K562 (cell line): ENCODE results near the gene WLS. TPM values are rescaled to one million over a fixed set of nuclear protein-coding genes. Genes with fewer than 3 reads are reported as not detected.

Source experiments
- KDM2B ChIP-seq: fragments of 250-450 bp; sonication (Bioruptor Pico); IDR thresholded peaks from 2 replicates; pipeline ENCODE4 v1.8.0; 2021; ENCODE audit warnings: mild to moderate bottlenecking, moderate library complexity
- NFATC3 ChIP-seq: fragments of 450-650 bp; IDR thresholded peaks from 2 replicates; pipeline ENCODE4 v1.6.1; 2017; ENCODE audit warnings: mild to moderate bottlenecking
- SMAD2 ChIP-seq: fragments of 150-350 bp; IDR thresholded peaks from 2 replicates; pipeline ENCODE4 v1.6.1; 2014; ENCODE audit warnings: low read depth, mild to moderate bottlenecking, low read length
- ZNF23 ChIP-seq: fragments of 250-450 bp; sonication (Bioruptor Pico); IDR thresholded peaks from 2 replicates; pipeline ENCODE4 v1.4.0; 2020; ENCODE audit warnings: mild to moderate bottlenecking
- ZNF324 ChIP-seq: fragments of 250-450 bp; sonication (Bioruptor Pico); IDR thresholded peaks from 2 replicates; pipeline ENCODE4 v1.4.0; 2020; ENCODE audit warnings: mild to moderate bottlenecking
- ZNF395 ChIP-seq: fragments of 200-800 bp; sonication (Bioruptor generic); IDR thresholded peaks from 2 replicates; pipeline ENCODE4 v1.6.1; 2017; ENCODE audit warnings: missing genetic modification characterization, missing compliant biosample characterization
- ZNF655 ChIP-seq: fragments of 250-450 bp; sonication (Bioruptor Pico); IDR thresholded peaks from 2 replicates; pipeline ENCODE4 v1.5.0; 2021
- polyA plus RNA-seq, 8 experiments: library from polyadenylated mRNA; depleted of rRNA in 4 of 8; stranded (reverse) in 5 of 8; unstranded in 3 of 8; fragments of >200 nt; fragmentation: Nextera tagmentation in 2 of 8; fragmentation: Illumina TruSeq in 1 of 8; extraction: Ambion mirVana in 2 of 8; extraction: Trizol in 1 of 8; gene quantifications; 2 replicates each; pipeline versions ENCODE4 v1.2.1 to v1.2.3, GENCODE V29; 2011 to 2014; ENCODE audit warnings: inconsistent platforms in 1 of 8, missing spikeins in 1 of 8
- total RNA-seq, 7 experiments: library from RNA; depleted of rRNA in 6 of 7; stranded (reverse); fragments of >200 nt in 6 of 7; fragmentation: Illumina TruSeq in 2 of 7; extraction: Trizol in 2 of 7; gene quantifications; 2 replicates each; pipeline versions ENCODE4 v1.2.1 to v1.2.3, GENCODE V29; 2011 to 2021; ENCODE audit warnings: low replicate concordance in 1 of 7
- TF ChIP-seq, protein P1 (sequence below), 2 experiments: fragments of 150-350 bp in 1 of 2; IDR thresholded peaks; 2 replicates each; pipeline ENCODE4 v1.6.1; 2012 to 2016; ENCODE audit warnings: low read depth in 2 of 2, low read length in 2 of 2, mild to moderate bottlenecking in 1 of 2, moderate library complexity in 1 of 2
- TF ChIP-seq, protein P2 (sequence below): fragments of 150-350 bp; conservative IDR thresholded peaks from 2 replicates; pipeline ENCODE4 v1.6.1; 2014; ENCODE audit warnings: low read length

The WLS gene
- total and polyA plus RNA-seq, 9 of the 15 experiments (the other 6 are each of a cell fraction or from before 2014, with no cell fraction given), result 0.47 TPM; not detected in 8

DNA sequence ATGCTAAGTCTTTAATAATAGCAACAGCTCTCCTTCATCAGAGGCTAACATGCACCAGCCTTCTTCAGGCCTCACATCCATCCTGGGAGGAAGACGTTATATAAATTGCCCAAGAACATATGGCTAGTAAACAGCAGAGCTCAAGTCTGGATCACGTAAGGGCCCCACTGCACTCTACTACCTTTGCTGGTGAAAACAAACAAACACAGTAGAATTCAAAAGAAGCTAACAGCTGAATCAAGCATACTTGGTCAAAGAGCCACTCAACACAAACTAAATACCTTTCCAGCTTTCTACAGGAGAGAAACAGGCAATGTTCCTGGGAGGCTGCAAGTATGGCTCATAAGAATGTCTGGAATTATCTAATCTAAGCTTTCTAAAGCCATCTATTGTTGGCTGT is 66.0 kb downstream of the WLS start (continued):
- TF ChIP-seq, protein P1, sequence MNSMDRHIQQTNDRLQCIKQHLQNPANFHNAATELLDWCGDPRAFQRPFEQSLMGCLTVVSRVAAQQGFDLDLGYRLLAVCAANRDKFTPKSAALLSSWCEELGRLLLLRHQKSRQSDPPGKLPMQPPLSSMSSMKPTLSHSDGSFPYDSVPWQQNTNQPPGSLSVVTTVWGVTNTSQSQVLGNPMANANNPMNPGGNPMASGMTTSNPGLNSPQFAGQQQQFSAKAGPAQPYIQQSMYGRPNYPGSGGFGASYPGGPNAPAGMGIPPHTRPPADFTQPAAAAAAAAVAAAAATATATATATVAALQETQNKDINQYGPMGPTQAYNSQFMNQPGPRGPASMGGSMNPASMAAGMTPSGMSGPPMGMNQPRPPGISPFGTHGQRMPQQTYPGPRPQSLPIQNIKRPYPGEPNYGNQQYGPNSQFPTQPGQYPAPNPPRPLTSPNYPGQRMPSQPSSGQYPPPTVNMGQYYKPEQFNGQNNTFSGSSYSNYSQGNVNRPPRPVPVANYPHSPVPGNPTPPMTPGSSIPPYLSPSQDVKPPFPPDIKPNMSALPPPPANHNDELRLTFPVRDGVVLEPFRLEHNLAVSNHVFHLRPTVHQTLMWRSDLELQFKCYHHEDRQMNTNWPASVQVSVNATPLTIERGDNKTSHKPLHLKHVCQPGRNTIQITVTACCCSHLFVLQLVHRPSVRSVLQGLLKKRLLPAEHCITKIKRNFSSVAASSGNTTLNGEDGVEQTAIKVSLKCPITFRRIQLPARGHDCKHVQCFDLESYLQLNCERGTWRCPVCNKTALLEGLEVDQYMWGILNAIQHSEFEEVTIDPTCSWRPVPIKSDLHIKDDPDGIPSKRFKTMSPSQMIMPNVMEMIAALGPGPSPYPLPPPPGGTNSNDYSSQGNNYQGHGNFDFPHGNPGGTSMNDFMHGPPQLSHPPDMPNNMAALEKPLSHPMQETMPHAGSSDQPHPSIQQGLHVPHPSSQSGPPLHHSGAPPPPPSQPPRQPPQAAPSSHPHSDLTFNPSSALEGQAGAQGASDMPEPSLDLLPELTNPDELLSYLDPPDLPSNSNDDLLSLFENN (IDR thresholded peaks at IDR 0.05; ENCODE audit: low read depth in 2 of 2, low read length in 2 of 2), result no peak
- TF ChIP-seq, protein P2, sequence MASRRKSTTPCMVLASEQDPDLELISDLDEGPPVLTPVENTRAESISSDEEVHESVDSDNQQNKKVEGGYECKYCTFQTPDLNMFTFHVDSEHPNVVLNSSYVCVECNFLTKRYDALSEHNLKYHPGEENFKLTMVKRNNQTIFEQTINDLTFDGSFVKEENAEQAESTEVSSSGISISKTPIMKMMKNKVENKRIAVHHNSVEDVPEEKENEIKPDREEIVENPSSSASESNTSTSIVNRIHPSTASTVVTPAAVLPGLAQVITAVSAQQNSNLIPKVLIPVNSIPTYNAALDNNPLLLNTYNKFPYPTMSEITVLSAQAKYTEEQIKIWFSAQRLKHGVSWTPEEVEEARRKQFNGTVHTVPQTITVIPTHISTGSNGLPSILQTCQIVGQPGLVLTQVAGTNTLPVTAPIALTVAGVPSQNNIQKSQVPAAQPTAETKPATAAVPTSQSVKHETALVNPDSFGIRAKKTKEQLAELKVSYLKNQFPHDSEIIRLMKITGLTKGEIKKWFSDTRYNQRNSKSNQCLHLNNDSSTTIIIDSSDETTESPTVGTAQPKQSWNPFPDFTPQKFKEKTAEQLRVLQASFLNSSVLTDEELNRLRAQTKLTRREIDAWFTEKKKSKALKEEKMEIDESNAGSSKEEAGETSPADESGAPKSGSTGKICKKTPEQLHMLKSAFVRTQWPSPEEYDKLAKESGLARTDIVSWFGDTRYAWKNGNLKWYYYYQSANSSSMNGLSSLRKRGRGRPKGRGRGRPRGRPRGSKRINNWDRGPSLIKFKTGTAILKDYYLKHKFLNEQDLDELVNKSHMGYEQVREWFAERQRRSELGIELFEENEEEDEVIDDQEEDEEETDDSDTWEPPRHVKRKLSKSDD, result no peak
- TF ChIP-seq ZNF324 (CRISPR knock-in tag), result no peak
- no peak for TF ChIP-seq SMAD2
- no peak for TF ChIP-seq ZNF395
- TF ChIP-seq ZNF23, result no peak
- TF ChIP-seq NFATC3, result no peak
- no peak for TF ChIP-seq ZNF655 (CRISPR knock-in tag)
- TF ChIP-seq KDM2B (CRISPR knock-in tag), result no peak
